ENCODE data around the gene HSP90B1.

HSP90B1 gene

GRCh38 chr12:103930787-103931735 lies 851 bp downstream of the HSP90B1 start:
- peak; percentile 34 for DNase-seq

- no peak for DNase-seq
Measured at GRCh38 chr12:103933237-103933636, 3.0 kb downstream of the HSP90B1 start.

GRCh38 chr12:103936679-103937078 lies 6.5 kb downstream of the HSP90B1 start:
- no peak for DNase-seq

- DNase-seq: no peak
Measured at GRCh38 chr12:103944964-103945363, 14.8 kb downstream of the HSP90B1 start.

- DNase-seq: no peak
Measured at GRCh38 chr12:103947871-103948555, 17.8 kb downstream of the HSP90B1 start.

- DNase-seq: no peak
Measured at GRCh38 chr12:103948746-103949406, 18.7 kb downstream of the HSP90B1 start.

- no peak for DNase-seq
Measured at GRCh38 chr12:103952497-103952896, 22.3 kb downstream of the HSP90B1 start.

GRCh38 chr12:103955811-103956508 lies 25.8 kb downstream of the HSP90B1 start:
- no peak for DNase-seq

GRCh38 chr12:103956509-103957027 lies 26.4 kb downstream of the HSP90B1 start:
- DNase-seq: peak; percentile 42

- no peak for DNase-seq
Measured at GRCh38 chr12:103957865-103958388, 27.7 kb downstream of the HSP90B1 start.

- DNase-seq: no peak
Measured at GRCh38 chr12:103958621-103959020, 28.4 kb downstream of the HSP90B1 start.

- DNase-seq: no peak
Measured at GRCh38 chr12:103960616-103961227, 30.5 kb downstream of the HSP90B1 start.

- no peak for DNase-seq
Measured at GRCh38 chr12:103962493-103962892, 32.3 kb downstream of the HSP90B1 start.

GRCh38 chr12:103964805-103965204 lies 34.6 kb downstream of the HSP90B1 start:
- DNase-seq: no peak

GRCh38 chr12:103965255-103965589 lies 35.0 kb downstream of the HSP90B1 start:
- no peak for DNase-seq

GRCh38 chr12:103965590-103966504 lies 35.6 kb downstream of the HSP90B1 start, which contains the start of gene TDG:
TDG (plus strand) TSS chr12:103965872; CDS start chr12:103966038, 166 bp downstream.
- DNase-seq: peak; percentile 91

- no peak for DNase-seq
Measured at GRCh38 chr12:103966736-103967135, 36.5 kb downstream of the HSP90B1 start.

- no peak for DNase-seq
Measured at GRCh38 chr12:103969391-103969790, 39.2 kb downstream of the HSP90B1 start.

- no peak for DNase-seq
Measured at GRCh38 chr12:103973909-103974308, 43.7 kb downstream of the HSP90B1 start.

- no peak for DNase-seq
Measured at GRCh38 chr12:103975368-103975767, 45.2 kb downstream of the HSP90B1 start.

Data from activated CD4-positive, CD25-positive, alpha-beta regulatory T cell treated with anti-CD3 and anti-CD28 coated beads, Interleukin-2, amount 50 U/mL, for 72 hours (primary cell).